ENCODE results near the gene NEFH. TPM values are rescaled to one million over a fixed set of nuclear protein-coding genes. Genes with fewer than 3 reads are reported as not detected.

NEFH gene
- total RNA-seq, 1 donor from 2014 or later: 2.9 TPM

DNA sequence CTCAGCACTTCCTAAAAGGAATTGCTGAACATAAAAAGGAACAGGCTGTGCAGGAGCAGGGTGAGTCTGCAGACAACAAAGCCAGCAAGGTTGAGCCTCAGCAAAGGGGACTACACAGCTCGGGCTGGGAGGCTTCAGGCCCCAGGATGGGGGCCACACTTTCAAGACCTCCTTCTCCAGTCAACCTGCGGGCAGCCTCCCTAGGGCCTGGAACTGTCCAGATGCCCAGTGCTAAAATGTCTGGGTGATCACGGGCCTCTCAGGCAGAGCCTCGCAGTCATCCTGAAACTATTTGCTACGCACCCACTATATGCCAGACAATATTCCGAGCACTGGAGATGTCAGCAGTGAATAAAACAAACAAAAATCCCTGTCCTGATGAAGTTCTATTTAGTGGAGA is 3.9 kb upstream of the NEFH start:
- Mint-ChIP-seq H3K4me3 (no peak overlapping the region), H3K9me3 (no peaks in the 10 kb centered on the region), H3K4me1 (ENCODE audit: unreplicated experiment) (peaks cover 5% of the 10 kb centered on the region), H3K36me3 (peaks cover 3% of the 10 kb centered on the region), H3K27ac (no peak overlapping the region), H3K27me3 (peaks cover 78% of the 10 kb centered on the region)
- no peak for DNase-seq (ENCODE audit: extremely low spot score, unreplicated experiment)
- TF ChIP-seq, protein P1, sequence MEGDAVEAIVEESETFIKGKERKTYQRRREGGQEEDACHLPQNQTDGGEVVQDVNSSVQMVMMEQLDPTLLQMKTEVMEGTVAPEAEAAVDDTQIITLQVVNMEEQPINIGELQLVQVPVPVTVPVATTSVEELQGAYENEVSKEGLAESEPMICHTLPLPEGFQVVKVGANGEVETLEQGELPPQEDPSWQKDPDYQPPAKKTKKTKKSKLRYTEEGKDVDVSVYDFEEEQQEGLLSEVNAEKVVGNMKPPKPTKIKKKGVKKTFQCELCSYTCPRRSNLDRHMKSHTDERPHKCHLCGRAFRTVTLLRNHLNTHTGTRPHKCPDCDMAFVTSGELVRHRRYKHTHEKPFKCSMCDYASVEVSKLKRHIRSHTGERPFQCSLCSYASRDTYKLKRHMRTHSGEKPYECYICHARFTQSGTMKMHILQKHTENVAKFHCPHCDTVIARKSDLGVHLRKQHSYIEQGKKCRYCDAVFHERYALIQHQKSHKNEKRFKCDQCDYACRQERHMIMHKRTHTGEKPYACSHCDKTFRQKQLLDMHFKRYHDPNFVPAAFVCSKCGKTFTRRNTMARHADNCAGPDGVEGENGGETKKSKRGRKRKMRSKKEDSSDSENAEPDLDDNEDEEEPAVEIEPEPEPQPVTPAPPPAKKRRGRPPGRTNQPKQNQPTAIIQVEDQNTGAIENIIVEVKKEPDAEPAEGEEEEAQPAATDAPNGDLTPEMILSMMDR (conservative IDR thresholded peaks at IDR 0.05): no peak

GRCh38 chr22:29477723-29478318 is 2.2 kb upstream of the NEFH start:
- H3K4me1 Mint-ChIP-seq (ENCODE audit: unreplicated experiment): peaks cover 14% of the 10 kb centered on the region
- H3K9me3 Mint-ChIP-seq: no peaks in the 10 kb centered on the region
- no peak overlapping the region for H3K4me3 Mint-ChIP-seq
- no peak for DNase-seq (ENCODE audit: extremely low spot score, unreplicated experiment)
- H3K27me3 Mint-ChIP-seq: peaks cover 78% of the 10 kb centered on the region
- H3K27ac Mint-ChIP-seq: no peak overlapping the region
- H3K36me3 Mint-ChIP-seq: peaks cover 6% of the 10 kb centered on the region
- TF ChIP-seq, protein P1 (conservative IDR thresholded peaks at IDR 0.05): no peak

- DNase-seq (ENCODE audit: extremely low spot score, unreplicated experiment): no peak
- Mint-ChIP-seq H3K4me1 (ENCODE audit: unreplicated experiment) (peaks cover 14% of the 10 kb centered on the region), H3K27ac (no peak overlapping the region), H3K27me3 (peaks cover 73% of the 10 kb centered on the region), H3K9me3 (no peaks in the 10 kb centered on the region), H3K36me3 (peaks cover 6% of the 10 kb centered on the region), H3K4me3 (peak overlapping the region; percentile 72)
- TF ChIP-seq, protein P1 (conservative IDR thresholded peaks at IDR 0.05): no peak
These were observed 1.4 kb upstream of the NEFH start for GRCh38 chr22:29478326-29479276.

GRCh38 chr22:29480262-29480511 is 169 bp downstream of the NEFH start:
- TF ChIP-seq, protein P1 (conservative IDR thresholded peaks at IDR 0.05): no peak
- no peaks in the 10 kb centered on the region for H3K9me3 Mint-ChIP-seq
- peaks cover 66% of the 10 kb centered on the region for H3K27me3 Mint-ChIP-seq
- peaks cover 14% of the 10 kb centered on the region for H3K4me1 Mint-ChIP-seq (ENCODE audit: unreplicated experiment)
- H3K27ac Mint-ChIP-seq: no peak overlapping the region
- no peak overlapping the region for H3K4me3 Mint-ChIP-seq
- no peak for DNase-seq (ENCODE audit: extremely low spot score, unreplicated experiment)
- H3K36me3 Mint-ChIP-seq: peaks cover 6% of the 10 kb centered on the region

DNA sequence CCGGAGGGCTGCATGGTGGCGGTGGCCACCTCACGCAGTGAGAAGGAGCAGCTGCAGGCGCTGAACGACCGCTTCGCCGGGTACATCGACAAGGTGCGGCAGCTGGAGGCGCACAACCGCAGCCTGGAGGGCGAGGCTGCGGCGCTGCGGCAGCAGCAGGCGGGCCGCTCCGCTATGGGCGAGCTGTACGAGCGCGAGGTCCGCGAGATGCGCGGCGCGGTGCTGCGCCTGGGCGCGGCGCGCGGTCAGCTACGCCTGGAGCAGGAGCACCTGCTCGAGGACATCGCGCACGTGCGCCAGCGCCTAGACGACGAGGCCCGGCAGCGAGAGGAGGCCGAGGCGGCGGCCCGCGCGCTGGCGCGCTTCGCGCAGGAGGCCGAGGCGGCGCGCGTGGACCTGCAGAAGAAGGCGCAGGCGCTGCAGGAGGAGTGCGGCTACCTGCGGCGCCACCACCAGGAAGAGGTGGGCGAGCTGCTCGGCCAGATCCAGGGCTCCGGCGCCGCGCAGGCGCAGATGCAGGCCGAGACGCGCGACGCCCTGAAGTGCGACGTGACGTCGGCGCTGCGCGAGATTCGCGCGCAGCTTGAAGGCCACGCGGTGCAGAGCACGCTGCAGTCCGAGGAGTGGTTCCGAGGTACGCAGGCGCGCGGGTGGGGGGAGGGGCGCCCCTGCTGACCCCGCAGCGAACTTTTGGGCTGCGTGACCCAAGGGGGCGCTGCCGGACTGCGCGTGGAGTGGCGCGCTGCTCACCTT is 670 bp downstream of the NEFH start:
- Mint-ChIP-seq H3K27me3 (peaks cover 61% of the 10 kb centered on the region), H3K9me3 (no peaks in the 10 kb centered on the region), H3K4me1 (ENCODE audit: unreplicated experiment) (peaks cover 14% of the 10 kb centered on the region), H3K27ac (no peak overlapping the region), H3K36me3 (peaks cover 6% of the 10 kb centered on the region), H3K4me3 (peak overlapping the region; percentile 83)
- TF ChIP-seq, protein P1 (conservative IDR thresholded peaks at IDR 0.05): peak; percentile 36
- DNase-seq (ENCODE audit: extremely low spot score, unreplicated experiment): no peak

Measured in type B pancreatic cell (in vitro differentiated cells).